HEK293T (cell line): Measurements from ENCODE around the gene HOXB6.
A peak's percentile ranks its signal among the peaks of the same experiment; 100 is the strongest.

Source experiments
- CTCF ChIA-PET: fragments of 350-600 bp; formaldehyde crosslinking; extraction: SDS; loops from one replicate; lab custom pipeline; 2021; ENCODE audit warnings: antibody characterized with exemption, inconsistent platforms; lab: Yijun Ruan, JAX
- POLR2A ChIA-PET: fragments of 350-600 bp; formaldehyde crosslinking; extraction: SDS; loops from one replicate; lab custom pipeline; 2020; ENCODE audit warnings: antibody characterized with exemption, inconsistent platforms; lab: Yijun Ruan, JAX
- DNase-seq: peaks from one replicate; pipeline ENCODE4 v3.0.0; 2012; ENCODE audit warnings: mixed read lengths; ENCODE audit errors: extremely low spot score
- ARNT ChIP-seq: fragments of 450-650 bp; IDR thresholded peaks from 2 replicates; pipeline ENCODE4 v1.6.1; 2017; ENCODE audit warnings: mild to moderate bottlenecking
- BHLHE40 ChIP-seq: fragments of 450-650 bp; IDR thresholded peaks from 2 replicates; pipeline ENCODE4 v1.6.1; 2016; ENCODE audit warnings: mild to moderate bottlenecking, moderate library complexity, borderline replicate concordance
- CTBP1 ChIP-seq: fragments of 450-650 bp; IDR thresholded peaks from 2 replicates; pipeline ENCODE4 v1.6.1; 2016; ENCODE audit warnings: borderline replicate concordance
- ELF4 ChIP-seq: fragments of 450-650 bp; IDR thresholded peaks from 2 replicates; pipeline ENCODE4 v1.6.1; 2017; ENCODE audit warnings: antibody characterized with exemption
- FOXA1 ChIP-seq: fragments of 450-650 bp; IDR thresholded peaks from 2 replicates; pipeline ENCODE4 v1.6.1; 2016; ENCODE audit warnings: mild to moderate bottlenecking
- FOXK2 ChIP-seq: fragments of 450-650 bp; IDR thresholded peaks from 2 replicates; pipeline ENCODE4 v1.6.1; 2016; ENCODE audit warnings: mild to moderate bottlenecking
- FOXM1 ChIP-seq: fragments of 450-650 bp; IDR thresholded peaks from 2 replicates; pipeline ENCODE4 v1.6.1; 2017; ENCODE audit warnings: mild to moderate bottlenecking, borderline replicate concordance
- HDGF ChIP-seq: fragments of 450-650 bp; IDR thresholded peaks from 2 replicates; pipeline ENCODE4 v1.6.1; 2017; ENCODE audit warnings: antibody characterized with exemption, borderline replicate concordance
- L3MBTL2 ChIP-seq: fragments of 450-650 bp; conservative IDR thresholded peaks from 2 replicates; pipeline ENCODE4 v1.6.1; 2016; ENCODE audit warnings: mild to moderate bottlenecking
- LEF1 ChIP-seq: fragments of 450-650 bp; IDR thresholded peaks from 2 replicates; pipeline ENCODE4 v1.6.1; 2017; ENCODE audit warnings: mild to moderate bottlenecking, borderline replicate concordance
- NFRKB ChIP-seq: fragments of 450-650 bp; IDR thresholded peaks from 2 replicates; pipeline ENCODE4 v1.6.1; 2016; ENCODE audit warnings: mild to moderate bottlenecking, moderate library complexity
- SP1 ChIP-seq: fragments of 450-650 bp; IDR thresholded peaks from 2 replicates; pipeline ENCODE4 v1.6.1; 2017
- SUZ12 ChIP-seq: fragments of 450-650 bp; IDR thresholded peaks from 2 replicates; pipeline ENCODE4 v1.6.1; 2016; ENCODE audit warnings: mild to moderate bottlenecking
- TARDBP ChIP-seq: fragments of 450-650 bp; IDR thresholded peaks from 2 replicates; pipeline ENCODE4 v1.6.1; 2016
- ZNF384 ChIP-seq: fragments of 450-650 bp; IDR thresholded peaks from 2 replicates; pipeline ENCODE4 v1.6.1; 2016
- TF ChIP-seq, protein P1 (sequence below): fragments of 450-650 bp; IDR thresholded peaks from 2 replicates; pipeline ENCODE4 v1.6.1; 2016

The HOXB6 gene

DNA sequence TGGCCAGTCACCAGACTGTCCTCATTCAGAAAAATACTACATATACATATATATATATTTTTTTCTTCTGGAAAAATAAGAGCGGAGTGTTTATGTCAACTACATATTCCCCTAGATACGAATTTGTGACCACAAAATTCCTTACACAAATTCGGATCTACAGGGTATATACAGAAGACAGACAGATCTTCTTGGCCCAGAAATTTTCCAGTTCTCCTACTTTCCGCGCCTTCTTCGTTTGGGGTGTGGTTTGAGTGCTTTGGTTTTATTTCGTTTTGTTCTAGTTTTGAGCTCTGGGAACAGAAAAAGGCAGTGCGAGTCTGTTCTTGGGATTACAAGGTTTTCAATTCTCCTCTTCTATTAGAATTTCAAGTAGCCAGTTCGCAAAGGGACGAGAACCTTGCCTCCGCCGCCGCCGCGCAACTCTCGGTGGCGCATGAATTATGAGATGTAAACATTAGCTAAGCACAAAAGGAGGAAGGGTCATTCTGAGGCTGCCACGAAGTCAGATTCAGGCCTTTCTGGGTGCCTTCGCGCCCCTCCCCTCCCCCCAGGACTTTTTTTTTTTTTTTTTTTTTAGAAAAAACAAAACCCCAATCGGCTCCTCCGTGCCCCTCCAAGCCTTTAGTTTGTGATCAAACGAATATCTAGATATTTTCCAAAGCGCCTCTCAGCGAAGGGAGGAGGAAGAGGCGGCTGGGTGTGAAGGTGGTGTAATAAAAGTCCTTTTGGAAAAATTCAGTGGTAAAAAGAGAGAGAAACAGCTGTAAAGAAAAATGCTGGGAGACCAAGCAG is 24.8 kb downstream of the HOXB6 start:
- DNase-seq = no peak
- TF ChIP-seq ELF4 (no peak), SUZ12 (no peak), L3MBTL2 (0 out of 2 replicates have a peak, but pooled peaks have one; percentile 29), FOXM1 (no peak), SP1 (no peak), ZNF384 (no peak; the same call in 1 of the 2 replicates), HDGF (no peak)
- TF ChIP-seq, protein P1, sequence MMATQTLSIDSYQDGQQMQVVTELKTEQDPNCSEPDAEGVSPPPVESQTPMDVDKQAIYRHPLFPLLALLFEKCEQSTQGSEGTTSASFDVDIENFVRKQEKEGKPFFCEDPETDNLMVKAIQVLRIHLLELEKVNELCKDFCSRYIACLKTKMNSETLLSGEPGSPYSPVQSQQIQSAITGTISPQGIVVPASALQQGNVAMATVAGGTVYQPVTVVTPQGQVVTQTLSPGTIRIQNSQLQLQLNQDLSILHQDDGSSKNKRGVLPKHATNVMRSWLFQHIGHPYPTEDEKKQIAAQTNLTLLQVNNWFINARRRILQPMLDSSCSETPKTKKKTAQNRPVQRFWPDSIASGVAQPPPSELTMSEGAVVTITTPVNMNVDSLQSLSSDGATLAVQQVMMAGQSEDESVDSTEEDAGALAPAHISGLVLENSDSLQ = peak; percentile 70
- ChIA-PET POLR2A (no interaction called here), CTCF (interaction anchor here (0.6 kb wide), 2 partner anchors 24 to 87 kb away, joined by 3 read pairs; no protein-coding TSS in a partner anchor)

DNA sequence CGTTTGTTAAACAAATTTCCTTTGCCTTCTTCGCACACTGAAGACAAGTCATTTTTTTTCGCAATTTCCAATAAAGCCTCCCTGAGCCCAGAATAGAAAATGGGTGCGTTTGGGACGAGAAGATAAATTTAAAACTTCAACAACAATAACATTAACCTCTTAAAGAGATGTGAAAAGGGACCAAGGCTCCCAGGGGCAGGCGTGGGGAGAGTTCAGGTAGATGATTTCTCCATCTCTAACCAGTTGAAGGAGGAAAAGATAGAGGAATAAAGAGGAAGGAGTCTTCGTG is 25.4 kb downstream of the HOXB6 start:
- ChIA-PET POLR2A (interaction anchor here (0.9 to 3.4 kb wide), 2 partner anchors 10 to 17 kb away, joined by 3 to 19 read pairs; partner anchors contain the start of gene HOXB3), CTCF (interaction anchor here (0.6 kb wide), 2 partner anchors 23 to 87 kb away, joined by 3 read pairs; no protein-coding TSS in a partner anchor)
- no peak for TF ChIP-seq ARNT
- TF ChIP-seq FOXA1 = no peak
- TF ChIP-seq SP1 = no peak
- TF ChIP-seq SUZ12 = no peak
- no peak for TF ChIP-seq ZNF384
- no peak for DNase-seq

DNA sequence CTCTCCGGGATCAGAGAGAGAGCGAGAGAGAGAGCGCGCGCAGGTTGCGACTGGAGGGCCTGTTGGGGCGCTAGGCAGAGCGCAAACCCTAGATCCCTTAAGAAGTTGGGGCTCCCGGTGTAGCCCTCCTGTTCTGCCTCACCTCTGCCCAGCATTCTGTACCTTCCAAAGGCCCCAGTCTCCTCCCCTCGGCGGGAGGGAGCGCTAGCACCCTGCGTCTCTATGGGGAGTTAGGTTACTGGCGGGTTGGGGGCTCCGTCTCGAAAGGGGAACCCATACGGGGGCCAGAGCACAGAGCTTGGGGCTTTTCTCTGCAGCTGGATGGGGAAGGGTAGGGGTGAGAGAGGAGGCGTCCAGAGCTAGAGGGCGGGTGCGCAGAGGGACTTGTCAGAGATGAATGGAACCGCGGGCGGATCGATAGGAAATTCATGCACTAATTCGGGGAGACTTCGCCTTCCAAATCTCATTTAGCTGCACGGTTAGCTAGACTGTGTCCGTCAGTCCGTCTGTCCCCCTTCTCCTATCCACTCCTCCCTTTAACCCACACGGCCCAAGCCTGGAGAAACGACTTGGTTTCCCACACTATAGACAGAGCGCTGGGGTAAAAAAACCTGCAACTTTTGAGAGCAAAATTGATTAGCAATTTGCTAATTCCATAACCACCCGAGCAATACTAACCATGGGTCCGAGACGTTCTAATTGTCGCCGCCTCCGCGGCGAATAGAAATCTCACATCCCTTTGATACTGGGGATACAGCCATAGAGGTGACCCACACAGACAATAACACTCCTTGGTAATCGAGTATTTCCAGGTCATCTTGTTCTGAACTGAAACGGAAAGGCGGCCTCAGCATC is 25.9 kb downstream of the HOXB6 start:
- POLR2A ChIA-PET = interaction anchor here (0.9 to 3.4 kb wide), 2 partner anchors 10 to 16 kb away, joined by 3 to 19 read pairs; partner anchors contain the start of gene HOXB3
- TF ChIP-seq SP1 = no peak
- no peak for TF ChIP-seq ZNF384
- TF ChIP-seq BHLHE40 = no peak
- no peak for TF ChIP-seq ELF4
- TF ChIP-seq FOXK2 = no peak
- no peak for TF ChIP-seq FOXA1
- no peak for TF ChIP-seq NFRKB
- TF ChIP-seq LEF1 = no peak
- no peak for TF ChIP-seq HDGF
- no peak for DNase-seq
- CTCF ChIA-PET = interaction anchor here (0.8 kb wide), 1 partner anchor 37 kb away, joined by 4 read pairs; no protein-coding TSS in a partner anchor

DNA sequence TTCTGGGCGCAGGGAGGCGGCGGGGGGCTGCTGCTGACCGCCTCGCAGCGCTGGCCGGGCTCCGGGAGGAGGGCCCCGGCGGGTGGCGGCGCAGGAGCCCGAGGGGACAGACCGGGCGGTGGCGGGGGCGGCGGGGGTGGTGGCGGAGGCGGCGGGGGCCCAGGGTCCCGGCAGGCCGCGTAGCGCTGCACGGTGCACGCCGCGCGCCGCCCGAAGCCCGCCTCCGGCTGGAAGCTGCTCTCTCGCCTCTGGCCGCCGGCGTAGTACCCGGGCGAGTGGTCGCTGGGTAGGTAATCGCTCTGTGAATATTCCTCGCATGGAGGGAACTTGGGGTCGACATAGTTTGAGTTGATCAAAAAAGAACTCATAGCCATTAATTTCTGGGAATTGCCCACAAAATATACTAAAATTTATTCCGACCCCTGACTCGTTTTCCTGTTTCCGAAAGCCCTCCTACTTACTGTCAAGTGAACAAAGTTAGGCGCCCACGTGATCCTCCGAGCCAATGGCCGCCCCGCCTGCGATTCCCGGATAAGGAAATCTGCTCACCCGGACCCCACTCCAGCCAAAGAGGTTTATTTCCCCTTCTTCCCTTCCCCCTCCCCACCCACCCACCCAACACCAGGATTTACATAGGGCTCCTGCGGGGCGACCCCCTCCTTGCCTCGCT is 26.7 kb downstream of the HOXB6 start, which contains the start of gene HOXB4:
TSS of gene HOXB4 (minus strand) at position 405 of the 670 bp plus-strand sequence. CDS start at position 374, 31 bp downstream.
- ChIA-PET POLR2A (interaction anchor here (3.4 kb wide), 1 partner anchor 11 kb away, joined by 19 read pairs; the partner anchor contains the start of gene HOXB3), CTCF (interaction anchor here (1.0 kb wide), 1 partner anchor 43 kb away, joined by 4 read pairs; no protein-coding TSS in a partner anchor)
- no peak for DNase-seq

DNA sequence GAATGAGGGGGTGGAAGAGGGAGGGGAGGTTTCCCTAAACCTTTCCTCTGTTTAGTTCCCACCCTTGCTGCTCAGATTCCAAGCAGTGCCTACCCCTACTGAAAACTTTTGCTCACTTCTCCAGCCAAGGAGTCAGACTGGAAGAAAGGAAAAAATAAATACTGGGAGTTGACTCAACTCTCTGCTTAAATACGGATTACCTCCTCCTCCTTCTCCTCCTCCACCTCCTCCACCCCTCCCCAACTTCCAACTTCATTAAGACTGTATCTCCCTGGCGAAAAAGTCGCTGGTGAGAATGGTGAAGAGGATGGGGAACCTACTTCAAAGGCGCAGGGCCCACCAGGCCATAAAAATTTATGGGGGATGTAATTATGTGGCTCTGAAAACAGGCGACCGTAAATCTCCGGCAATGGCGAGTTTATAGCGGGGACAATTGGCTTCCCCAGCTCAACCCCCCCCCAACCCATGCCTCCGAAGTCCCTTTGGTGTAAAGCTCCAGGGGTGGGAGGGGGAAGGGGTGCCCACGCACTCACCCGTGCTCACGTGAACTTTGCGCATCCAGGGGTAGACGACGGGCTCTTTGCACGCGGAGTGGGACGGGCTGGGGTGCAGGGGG is 27.3 kb downstream of the HOXB6 start:
- POLR2A ChIA-PET = interaction anchor here (1.1 to 3.4 kb wide), 4 partner anchors 11 to 38 kb away, joined by 3 to 19 read pairs (median 4); partner anchors contain the start of genes HOXB3 and HOXB8
- DNase-seq = no peak
- TF ChIP-seq BHLHE40 (no peak), CTBP1 (peak; percentile 99), LEF1 (peak; percentile 98), FOXM1 (peak; percentile 69; the same call in 1 of the 2 replicates), HDGF (no peak), ARNT (peak; percentile 85), L3MBTL2 (peak; percentile 45)
- TF ChIP-seq, protein P1 = peak; percentile 94
- CTCF ChIA-PET = interaction anchor here (1.0 kb wide), 1 partner anchor 43 kb away, joined by 4 read pairs; no protein-coding TSS in a partner anchor

More for the DNA sequence above, 26.7 kb downstream of the HOXB6 start, which contains the start of gene HOXB4:
- TF ChIP-seq, protein P1 = no peak
- TF ChIP-seq TARDBP = no peak
- no peak for TF ChIP-seq ELF4
- TF ChIP-seq SUZ12 = no peak
- TF ChIP-seq FOXM1 = no peak
- no peak for TF ChIP-seq ZNF384
- TF ChIP-seq L3MBTL2 = no peak
- no peak for TF ChIP-seq ARNT
- no peak for TF ChIP-seq LEF1
- no peak for TF ChIP-seq SP1
- no peak for TF ChIP-seq BHLHE40
- no peak for TF ChIP-seq FOXK2
